ENCODE results near the gene HAGHL.

The HAGHL gene

GRCh38 chr16:720990-721764 is 5.7 kb upstream of the HAGHL start, which contains the start of gene ANTKMT:
Gene ANTKMT, plus strand, starts transcription at chr16:721146. Its CDS starts 129 bp downstream, at chr16:721275.
- DNase-seq (ENCODE audit: low read depth) = no peak

- no peak for DNase-seq (ENCODE audit: low read depth)
These were observed 5.0 kb upstream of the HAGHL start for GRCh38 chr16:721765-722540.

GRCh38 chr16:722835-723633 is 3.9 kb upstream of the HAGHL start:
- DNase-seq (ENCODE audit: low read depth) = no peak

DNA sequence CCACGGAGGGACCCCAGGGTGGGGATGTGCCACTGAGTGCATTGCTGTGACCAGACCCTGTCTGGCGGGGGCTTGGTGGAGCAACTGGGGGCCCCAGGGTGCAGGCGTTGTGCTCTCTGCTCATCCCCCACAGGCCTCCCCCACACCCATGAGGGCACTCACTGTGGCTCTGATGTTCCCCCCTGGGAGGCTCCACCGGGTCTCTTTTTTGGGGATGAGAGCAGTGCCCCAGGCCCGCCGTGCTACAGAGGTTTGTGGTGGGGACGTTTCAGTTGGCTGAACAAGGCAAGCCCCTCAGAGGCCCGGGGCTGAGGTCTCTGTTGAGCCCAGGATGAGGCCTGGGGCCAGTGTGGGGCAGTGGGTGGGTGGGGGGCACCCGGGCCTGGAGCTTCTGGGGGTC is 3.2 kb upstream of the HAGHL start:
- no peak for DNase-seq (ENCODE audit: low read depth)

DNA sequence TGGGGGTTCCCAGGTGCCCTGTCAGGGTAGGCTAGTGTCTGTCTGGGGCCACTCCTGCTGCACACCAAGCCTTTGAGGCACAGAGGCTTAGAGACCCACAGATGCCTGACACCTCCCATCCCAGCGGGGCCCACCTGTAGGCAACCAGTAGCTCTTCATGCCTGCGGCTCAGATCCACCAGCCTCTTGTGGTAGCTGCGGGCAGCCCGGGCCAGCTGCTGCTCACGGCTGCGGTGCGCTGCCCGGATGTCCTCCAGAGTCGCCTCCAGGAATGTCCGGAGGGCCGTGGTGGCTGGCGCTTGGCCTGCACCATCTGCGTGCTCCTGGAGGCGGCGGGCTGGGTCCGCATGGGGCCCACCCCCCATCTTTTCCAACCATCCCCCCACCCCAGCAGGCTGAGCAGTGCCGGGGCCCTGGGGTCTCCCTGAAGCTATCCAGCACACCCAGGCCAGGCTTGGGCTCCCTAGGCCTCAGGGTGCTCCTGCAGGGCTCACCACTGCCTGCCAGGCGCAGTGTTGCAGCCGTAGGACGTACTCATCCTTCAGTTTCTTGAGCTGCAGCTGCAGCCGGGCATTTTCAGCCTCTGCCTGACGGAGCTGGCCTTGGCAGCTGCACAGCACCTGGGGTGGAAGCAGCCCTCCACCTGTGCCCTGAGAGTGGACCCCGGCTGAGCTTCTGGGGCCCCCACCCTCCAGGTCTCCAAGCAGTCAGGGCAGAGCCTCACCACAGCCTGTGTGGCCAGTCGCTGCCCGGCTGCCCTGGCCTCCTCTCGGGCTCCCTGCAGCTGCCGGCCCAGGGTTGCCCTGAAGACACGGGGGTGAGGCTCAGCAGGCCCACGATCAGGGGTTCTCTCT is 2.5 kb upstream of the HAGHL start:
- DNase-seq (ENCODE audit: low read depth) = no peak

DNA sequence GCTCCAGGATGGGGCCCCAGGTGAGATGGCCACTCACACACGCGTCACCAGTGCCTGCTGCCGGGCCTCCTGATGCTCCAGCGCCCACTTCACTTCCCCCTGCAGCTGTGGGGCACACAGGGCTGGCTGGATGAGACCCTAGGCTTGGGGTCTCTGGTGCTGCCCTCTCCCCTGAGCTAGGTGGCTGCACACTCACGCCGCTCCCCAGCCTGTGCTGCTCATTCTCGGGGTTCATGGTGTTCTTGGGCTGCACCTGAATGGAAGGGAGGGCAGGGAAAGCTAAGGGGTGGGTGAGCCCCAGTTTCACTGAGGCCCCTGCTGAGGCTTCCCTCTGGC is 1.9 kb upstream of the HAGHL start:
- DNase-seq (ENCODE audit: low read depth) = no peak

DNA sequence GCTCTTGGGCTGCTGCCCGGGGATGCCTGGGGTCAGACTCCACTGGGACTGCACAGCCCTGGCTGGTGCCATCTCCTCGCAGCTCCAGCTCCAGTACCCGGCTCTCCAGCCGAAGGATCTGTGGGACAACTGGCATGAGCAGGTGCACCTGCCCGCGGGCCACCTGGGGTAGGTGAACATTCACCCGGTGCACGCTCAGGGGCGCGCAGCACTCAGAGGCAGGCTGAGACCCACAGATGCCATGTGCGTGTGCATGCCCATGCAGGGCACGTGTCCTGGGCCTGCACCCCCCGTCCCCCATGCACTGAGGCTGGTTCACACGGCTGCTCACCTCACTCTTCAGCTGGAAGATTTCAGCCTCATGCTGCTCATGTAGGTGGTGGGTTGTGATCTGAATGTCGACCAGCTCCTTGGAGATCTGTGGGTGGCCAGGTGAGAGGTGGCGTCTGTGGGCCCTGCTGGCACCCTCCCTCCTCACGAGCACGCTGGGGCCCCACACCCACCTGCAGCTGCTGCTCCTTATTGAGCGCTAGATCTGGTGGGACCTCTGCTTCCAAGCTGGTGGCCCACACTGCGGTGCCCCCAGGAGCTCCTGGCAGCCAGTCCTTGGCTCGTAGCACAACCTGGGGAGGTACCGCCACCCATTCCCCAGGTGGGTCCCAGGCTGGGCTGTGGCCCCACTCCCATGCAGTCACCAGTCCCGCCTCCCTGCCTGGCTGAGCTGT is 1.3 kb upstream of the HAGHL start:
- DNase-seq (ENCODE audit: low read depth) = no peak

GRCh38 chr16:726188-726437 is 793 bp upstream of the HAGHL start:
- DNase-seq (ENCODE audit: low read depth) = no peak

DNA sequence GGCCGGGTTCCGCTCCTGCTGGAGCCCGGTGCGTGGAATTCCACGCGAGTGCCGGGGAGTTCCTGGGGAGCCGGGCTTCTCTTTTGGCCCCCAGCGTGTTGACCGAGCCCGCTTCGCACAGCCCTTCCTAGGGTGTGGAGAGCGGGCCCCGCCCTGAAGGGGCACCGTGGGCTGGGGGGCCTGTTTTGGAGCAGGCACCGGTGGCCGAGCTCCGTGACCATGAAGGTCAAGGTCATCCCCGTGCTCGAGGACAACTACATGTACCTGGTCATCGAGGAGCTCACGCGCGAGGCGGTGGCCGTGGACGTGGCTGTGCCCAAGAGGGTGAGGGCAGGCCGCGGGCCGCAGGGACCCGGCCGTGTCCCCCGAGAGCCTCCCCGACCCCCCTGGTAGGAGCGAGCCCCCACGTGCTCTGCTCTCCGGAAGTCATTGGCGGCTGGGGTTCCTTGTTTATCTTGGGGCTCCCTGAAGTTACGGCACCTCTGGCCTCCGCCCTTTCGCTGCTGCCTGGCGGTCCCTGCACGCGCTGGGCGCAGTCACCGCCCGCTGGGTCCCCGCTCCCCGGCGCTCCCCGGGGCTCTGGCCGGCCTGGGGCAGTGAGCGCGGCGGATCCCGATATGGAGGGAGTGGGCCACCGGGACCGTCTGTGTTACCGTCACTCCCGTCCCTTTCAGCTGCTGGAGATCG is 528 bp downstream of the HAGHL start:
- no peak for DNase-seq (ENCODE audit: low read depth)

GRCh38 chr16:728131-728889 is 1.4 kb downstream of the HAGHL start:
- DNase-seq (ENCODE audit: low read depth) = no peak

DNA sequence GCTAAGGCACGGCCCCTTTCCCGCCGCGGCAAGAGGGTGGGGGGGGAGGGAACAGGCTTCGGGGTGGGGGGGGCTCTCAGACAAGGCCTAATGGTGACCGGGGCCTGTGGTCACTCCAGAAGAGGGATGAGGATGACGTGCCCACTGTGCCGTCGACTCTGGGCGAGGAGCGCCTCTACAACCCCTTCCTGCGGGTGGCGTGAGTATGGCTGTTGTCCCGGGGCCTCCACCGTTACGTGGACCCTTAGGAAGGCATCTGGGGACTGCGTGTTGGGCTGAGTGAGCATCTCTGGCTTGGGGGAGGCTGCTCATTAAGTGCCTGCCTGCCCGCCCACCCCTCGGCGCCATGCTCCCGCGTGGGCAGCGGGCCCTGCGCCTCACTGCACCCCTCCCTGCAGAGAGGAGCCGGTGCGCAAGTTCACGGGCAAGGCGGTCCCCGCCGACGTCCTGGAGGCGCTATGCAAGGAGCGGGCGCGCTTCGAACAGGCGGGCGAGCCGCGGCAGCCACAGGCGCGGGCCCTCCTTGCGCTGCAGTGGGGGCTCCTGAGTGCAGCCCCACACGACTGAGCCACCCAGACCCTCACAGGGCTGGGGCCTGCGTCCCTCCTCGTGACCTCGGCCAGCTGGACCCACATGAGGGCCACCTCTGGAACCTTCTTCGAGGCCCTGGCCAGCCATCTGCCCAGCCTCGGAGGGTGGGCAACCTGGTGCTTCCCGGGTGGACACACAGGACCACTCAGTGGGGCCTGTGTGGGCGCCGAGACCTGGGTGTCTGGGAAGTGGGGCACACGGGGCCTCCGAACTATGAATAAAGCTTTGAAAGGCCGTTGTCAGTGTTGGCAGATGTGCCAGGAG is 2.2 kb downstream of the HAGHL start:
- no peak for DNase-seq (ENCODE audit: low read depth)

- no peak for DNase-seq (ENCODE audit: low read depth)
These were observed 3.1 kb downstream of the HAGHL start for GRCh38 chr16:729768-730665.

DNA sequence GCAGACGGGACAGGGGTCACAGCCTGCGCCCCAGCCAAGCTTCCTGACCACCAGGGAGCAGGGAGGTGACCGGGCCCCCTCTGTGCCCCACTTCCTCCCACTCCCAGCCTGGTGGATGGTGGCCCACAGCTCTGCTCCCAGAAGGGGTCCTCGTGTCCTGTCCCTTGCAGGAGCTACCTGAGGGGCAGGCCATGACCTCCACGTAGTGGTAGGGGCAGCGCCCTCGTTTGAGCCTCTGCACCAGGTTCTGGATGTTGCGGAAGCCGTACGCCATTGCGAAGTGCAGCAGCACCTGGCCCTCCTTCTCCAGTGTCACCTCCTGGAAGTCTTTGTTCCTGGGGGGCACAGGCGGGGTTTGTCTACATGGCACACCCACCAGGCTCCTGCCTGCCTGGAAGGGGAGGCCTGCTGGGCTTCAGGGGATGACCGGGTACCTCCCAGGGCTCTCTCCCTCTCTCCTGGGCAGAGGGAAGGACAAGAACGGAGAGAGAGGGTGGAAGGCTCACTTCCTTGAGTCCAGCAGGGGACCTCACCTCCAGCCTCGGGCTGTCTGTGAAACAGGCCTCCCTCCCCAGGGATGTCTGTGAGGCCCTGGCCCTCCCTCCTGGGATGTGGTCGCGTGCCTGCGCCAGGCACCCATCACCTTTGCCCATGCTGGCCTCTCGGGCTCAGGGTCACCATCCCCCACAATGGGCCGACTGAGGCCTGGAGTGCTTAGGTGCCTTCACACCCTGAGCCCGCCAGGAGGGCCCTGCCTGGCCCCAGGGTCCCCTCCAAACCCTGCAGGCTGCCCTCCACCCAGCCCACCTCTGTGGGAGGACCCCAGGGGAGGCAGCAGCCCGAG is 4.0 kb downstream of the HAGHL start:
- DNase-seq (ENCODE audit: low read depth) = no peak

DNA sequence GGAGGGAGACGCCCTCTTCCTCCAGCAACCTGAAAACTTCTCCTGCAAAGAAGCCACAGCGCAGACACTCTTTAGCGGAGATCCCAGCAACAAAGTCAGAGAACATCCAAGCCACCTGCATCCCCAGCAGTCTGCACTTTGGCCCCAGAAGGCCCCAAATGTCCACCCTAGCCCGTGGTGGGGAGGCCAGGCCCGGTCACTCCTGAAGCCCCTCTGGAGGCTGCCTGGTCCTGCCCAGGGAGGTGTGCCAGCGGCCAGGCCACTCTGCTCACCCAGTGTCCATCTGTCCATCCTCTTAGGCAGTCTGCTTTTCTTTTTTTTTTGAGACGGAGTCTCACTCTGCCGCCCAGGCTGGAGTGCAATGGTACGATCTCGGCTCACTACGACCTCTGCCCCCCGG is 5.4 kb downstream of the HAGHL start:
- no peak for DNase-seq (ENCODE audit: low read depth)

DNA sequence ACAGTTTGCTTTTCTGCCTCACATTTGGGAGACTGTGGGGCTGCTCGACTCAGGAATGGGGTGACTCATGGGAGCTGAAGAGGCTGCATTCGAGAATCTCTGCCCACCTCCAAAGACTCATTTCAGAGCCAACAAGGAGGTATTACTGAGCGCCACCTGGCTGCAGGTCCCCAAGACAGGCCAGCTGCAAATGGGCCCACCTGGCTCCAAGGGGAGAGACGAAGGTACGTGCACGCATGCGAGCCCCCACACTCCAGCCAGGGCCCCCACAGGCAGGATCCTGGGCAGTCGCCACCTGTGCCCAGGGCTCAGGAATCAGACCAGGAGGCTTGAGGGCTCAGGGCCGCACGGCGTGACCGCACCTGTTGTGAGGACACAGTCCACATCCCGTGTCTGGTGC is 6.0 kb downstream of the HAGHL start:
- DNase-seq (ENCODE audit: low read depth) = no peak

GRCh38 chr16:733382-734207 is 6.7 kb downstream of the HAGHL start:
- DNase-seq (ENCODE audit: low read depth) = no peak
